NCI-H128 (cell line): Measurements from ENCODE around the gene SPON1.

Experiments used
- DNase-seq: peaks from one replicate; lab custom pipeline; 2025; ENCODE audit not compliant: unreplicated experiment; lab: John Stamatoyannopoulos, UW

Gene SPON1

DNA sequence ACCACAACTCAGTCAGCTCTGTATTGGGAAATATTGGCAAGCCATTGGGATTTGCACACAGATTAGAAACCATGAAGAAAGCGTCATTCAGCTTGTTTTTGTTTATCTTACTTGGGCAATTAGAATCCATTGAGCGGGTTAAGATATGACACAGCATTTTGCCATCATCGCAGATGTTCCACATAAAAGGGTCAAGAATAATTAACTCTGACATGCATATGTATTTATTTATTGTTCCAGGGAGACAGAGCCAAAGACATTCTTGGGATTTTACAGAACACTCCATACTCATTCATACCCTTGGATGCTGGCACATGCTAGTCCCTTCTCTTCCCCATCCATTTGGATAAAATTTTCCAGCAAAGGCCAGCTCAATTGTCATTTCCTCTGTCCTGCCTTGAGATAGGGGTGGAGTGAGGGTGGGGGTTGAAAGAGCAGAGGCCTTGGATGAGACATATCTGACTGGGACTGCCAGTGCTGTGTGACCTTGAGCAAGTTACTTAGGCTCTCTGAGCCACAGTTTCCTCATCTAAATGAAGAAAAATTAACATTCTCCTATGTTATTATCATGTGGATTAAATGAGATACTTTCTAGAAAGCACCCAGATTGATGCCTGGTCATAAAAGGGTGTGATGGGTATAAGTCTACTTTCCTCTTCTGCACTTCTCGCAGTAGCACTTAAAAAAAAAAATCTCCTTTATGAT is 216.7 kb downstream of the SPON1 start:
- DNase-seq, result no peak

DNA sequence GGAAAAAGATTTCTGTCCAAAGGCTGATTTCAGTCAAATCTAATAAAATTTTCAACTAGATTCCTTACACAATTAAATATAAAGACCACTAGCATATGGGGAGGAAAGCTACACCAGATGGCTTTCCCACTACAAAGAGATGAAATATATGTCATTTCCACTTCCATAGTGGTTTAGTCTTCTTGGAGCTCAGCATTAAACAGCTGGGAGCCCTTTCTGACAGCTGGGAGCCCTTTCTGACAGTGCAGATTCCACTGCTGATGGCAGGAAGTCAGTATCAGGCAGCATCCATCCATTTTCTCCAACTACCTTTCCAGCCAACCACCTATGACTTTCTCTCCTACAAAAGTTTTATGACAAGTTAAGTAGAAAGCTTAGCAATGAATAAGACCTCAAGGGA is 218.6 kb downstream of the SPON1 start:
- DNase-seq, result no peak

DNA sequence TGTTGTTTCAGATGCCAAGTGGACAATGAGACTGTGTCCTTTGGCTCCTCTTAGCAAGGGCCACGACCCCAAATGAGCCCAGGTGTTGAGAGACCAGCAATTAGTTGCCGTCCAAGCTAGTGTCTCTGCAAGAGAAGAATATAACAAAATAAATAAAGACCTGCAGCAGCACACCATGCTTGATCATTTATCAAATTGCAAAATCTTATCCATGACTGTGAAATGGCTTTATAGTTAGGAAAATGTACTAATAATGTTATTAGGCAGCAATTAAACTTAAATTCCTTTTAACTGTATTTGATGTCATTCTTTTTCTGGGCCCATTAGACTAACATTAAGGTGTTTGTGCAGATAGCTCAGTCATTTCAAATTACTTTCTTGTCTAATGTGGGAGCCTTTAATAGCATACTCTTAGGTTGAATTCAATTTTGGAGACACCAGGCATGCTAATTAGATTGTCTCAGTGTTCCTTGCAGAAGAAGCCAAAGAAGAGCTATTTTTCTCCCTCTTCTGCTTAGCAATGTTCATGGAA is 220.4 kb downstream of the SPON1 start:
- no peak for DNase-seq

DNA sequence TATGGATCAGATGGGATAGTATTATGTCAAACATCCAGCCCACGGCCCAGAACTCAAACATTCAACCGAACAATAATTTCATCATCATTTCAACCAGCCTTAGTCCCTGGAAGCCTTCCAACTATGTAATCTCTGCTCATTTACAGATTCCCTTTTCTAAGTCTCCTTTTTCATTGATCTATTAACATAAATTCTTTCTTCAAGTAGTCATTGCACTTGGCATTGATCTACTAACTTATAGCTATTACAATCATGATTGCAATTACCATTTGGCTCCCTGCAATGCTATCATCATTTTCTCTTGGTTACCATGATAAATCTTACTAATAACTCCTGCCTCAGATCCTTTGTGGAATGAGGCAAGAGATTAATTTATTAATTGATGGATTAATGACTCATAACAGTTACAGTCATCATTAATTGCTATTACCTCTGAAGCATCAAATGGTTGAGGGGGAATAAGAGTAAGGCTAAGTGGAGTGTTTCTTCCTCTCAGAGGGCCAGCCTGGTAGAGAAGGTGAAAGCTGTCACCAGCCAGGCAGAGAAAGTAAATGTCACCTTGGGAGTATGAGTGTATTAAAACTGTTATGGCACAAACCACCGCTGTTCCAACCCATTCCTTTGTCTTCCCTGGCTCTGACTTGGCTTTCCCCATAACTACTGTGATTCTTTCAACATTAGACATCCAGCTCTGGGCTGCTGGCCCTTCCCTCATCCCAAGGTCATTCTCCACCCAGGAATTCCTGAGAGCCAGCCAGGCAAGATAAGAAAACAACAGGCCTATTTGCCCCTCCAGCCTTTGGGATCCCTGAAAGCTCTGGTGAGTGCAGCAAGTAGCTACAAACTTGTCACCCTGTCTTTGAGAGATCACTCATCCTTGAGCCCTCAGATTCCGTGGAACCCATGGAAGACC is 221.8 kb downstream of the SPON1 start:
- no peak for DNase-seq

GRCh38 chr11:14185461-14185860 is 222.9 kb downstream of the SPON1 start:
- no peak for DNase-seq

GRCh38 chr11:14186046-14186775 is 223.7 kb downstream of the SPON1 start:
- DNase-seq, result no peak

DNA sequence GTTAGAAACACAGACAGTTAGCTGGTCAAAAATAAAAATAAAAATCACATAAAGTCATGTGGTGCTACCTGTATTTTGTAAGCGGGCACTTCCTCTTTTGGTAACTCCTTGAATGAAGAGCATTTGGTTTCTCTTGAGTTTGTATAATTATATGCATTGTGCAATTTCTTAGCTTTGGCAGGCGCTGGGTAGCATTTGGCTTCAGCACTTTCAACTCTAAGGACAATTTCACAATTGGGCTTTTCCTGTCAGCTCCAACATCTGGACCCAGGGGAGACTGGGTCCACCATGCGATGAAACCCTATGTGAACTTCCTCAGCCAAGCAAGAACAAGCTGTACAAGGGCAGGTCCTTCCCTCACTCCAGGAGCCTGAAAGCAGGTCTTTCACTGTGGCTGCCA is 227.4 kb downstream of the SPON1 start:
- DNase-seq, result no peak

- no peak for DNase-seq
These were observed 228.7 kb downstream of the SPON1 start for GRCh38 chr11:14190992-14191778.

- no peak for DNase-seq
These were observed 231.1 kb downstream of the SPON1 start for GRCh38 chr11:14193644-14194043.

GRCh38 chr11:14202251-14203196 is 240.0 kb downstream of the SPON1 start:
- DNase-seq, result no peak

- DNase-seq, result no peak
These were observed 240.8 kb downstream of the SPON1 start for GRCh38 chr11:14203321-14203720.

DNA sequence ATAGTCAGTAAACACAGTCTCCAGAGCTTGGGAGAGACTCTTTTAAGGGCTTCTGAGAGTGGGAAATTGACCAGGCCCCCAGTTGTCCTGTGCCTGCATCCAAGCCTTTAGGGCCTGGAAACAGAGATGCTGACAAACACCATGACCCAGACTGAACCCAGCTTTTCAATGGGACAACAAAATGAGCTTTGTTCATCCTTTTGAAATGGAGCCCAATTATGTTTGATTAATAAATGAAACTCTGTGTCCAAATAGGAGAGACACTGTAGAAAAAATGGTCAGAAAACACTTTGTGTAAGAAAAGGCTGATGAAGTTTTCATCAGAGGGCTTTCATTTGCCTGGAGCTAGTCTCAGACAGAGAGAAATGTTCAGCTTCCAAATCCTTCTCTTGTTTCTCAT is 250.5 kb downstream of the SPON1 start:
- DNase-seq, result no peak

GRCh38 chr11:14218728-14219127 is 256.2 kb downstream of the SPON1 start:
- no peak for DNase-seq

GRCh38 chr11:14223636-14224288 is 261.2 kb downstream of the SPON1 start:
- DNase-seq, result no peak

GRCh38 chr11:14224395-14224794 is 261.9 kb downstream of the SPON1 start:
- no peak for DNase-seq

GRCh38 chr11:14225666-14226065 is 263.1 kb downstream of the SPON1 start:
- DNase-seq, result no peak

GRCh38 chr11:14228356-14228755 is 265.8 kb downstream of the SPON1 start:
- no peak for DNase-seq

- DNase-seq, result no peak
These were observed 266.9 kb downstream of the SPON1 start for GRCh38 chr11:14229472-14229871.

DNA sequence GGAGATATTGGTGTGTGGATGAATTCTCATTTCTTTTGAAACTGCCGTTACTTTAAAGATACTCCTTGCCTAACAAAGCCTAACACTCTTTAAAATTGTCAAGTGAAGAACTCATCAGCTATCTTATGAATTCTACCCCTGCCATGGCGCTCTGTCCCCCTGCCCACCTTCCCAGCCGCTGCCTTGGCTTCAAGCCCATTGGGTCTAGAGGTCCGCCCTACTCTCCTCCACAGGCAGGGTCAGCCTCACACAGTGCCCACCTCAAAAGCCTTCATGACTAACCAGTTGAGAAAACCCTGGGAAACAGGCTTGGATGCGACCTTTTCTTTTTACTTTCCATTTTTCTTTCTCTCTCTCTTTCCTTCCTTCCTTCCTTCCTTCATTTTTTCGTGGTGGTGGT is 267.9 kb downstream of the SPON1 start:
- no peak for DNase-seq
